PC-3 (cell line): Measurements from ENCODE around the gene NYAP2. TPM values are rescaled to one million over a fixed set of nuclear protein-coding genes. Genes with fewer than 3 reads are reported as not detected.

Experiments used
- ATAC-seq: fragments of 200-7000 bp; cut with Tn5 transposase; 2 replicates; pipeline ENCODE4 v1.9.1; 2020; ENCODE audit warnings: mild to moderate bottlenecking, moderate library complexity
- BruUV-seq: library from RNA; stranded (reverse); fragments of 400-500 nt; replicated peaks from 2 replicates; lab custom pipeline; 2021; lab: Mats Ljungman, UMichigan
- CTCF ChIA-PET: fragments of 300-600 bp; sonication (Branson Sonifier 250); formaldehyde crosslinking; loops from one replicate; lab custom pipeline; 2022; ENCODE audit warnings: antibody characterized with exemption; lab: Charles Lee
- POLR2A ChIA-PET: fragments of 300-600 bp; sonication (Branson Sonifier 250); formaldehyde crosslinking; loops from one replicate; lab custom pipeline; 2022; ENCODE audit warnings: antibody characterized with exemption; ENCODE audit not compliant: unreplicated experiment; lab: Charles Lee
- DNase-seq: peaks from one replicate; pipeline ENCODE4 v3.0.0-alpha.2; 2015
- H2AFZ ChIP-seq: fragments of 300-600 bp; sonication (generic); 2 replicates; pipeline ENCODE4 v1.6.0; 2016; ENCODE audit warnings: antibody characterized with exemption, low read length
- H3F3A ChIP-seq: fragments of 300-600 bp; sonication (generic); one replicate; pipeline ENCODE4 v1.6.0; 2017; ENCODE audit warnings: antibody characterized with exemption, low read length, control low read depth, mild to moderate bottlenecking; ENCODE audit not compliant: unreplicated experiment
- H3K27ac ChIP-seq: fragments of 300-600 bp; sonication (generic); 2 replicates; pipeline ENCODE4 v1.5.1; 2016; ENCODE audit warnings: mild to moderate bottlenecking, low read length
- H3K27me3 ChIP-seq: fragments of 300-600 bp; sonication (generic); 2 replicates; pipeline ENCODE4 v1.6.1; 2016; ENCODE audit warnings: low read length, mixed read lengths
- H3K36me3 ChIP-seq: fragments of 300-600 bp; sonication (generic); 2 replicates; pipeline ENCODE4 v1.6.1; 2016; ENCODE audit warnings: low read depth, mixed run types, low read length, mixed read lengths
- H3K4me1 ChIP-seq: fragments of 300-600 bp; sonication (generic); 2 replicates; pipeline ENCODE4 v1.5.1; 2016; ENCODE audit warnings: low read length; ENCODE audit not compliant: insufficient read depth
- H3K4me2 ChIP-seq: fragments of 300-600 bp; sonication (generic); 2 replicates; pipeline ENCODE4 v1.6.0; 2016; ENCODE audit warnings: low read length
- H3K4me3 ChIP-seq: fragments of 300-600 bp; sonication (generic); 2 replicates; pipeline ENCODE4 v1.5.1; 2016; ENCODE audit warnings: mild to moderate bottlenecking, low read length, mixed read lengths
- H3K79me2 ChIP-seq: fragments of 300-600 bp; sonication (generic); 2 replicates; pipeline ENCODE4 v1.6.1; 2017; ENCODE audit warnings: low read length, mixed read lengths
- H3K9ac ChIP-seq: fragments of 300-600 bp; sonication (generic); 2 replicates; pipeline ENCODE4 v1.6.0; 2016; ENCODE audit warnings: mild to moderate bottlenecking, low read length
- H3K9me2 ChIP-seq: fragments of 300-600 bp; sonication (generic); replicated peaks from 2 replicates; pipeline ENCODE4 v1.6.1; 2016; ENCODE audit warnings: mixed run types, low read length, mixed read lengths
- H3K9me3 ChIP-seq: fragments of 300-600 bp; sonication (generic); 2 replicates; pipeline ENCODE4 v1.6.1; 2016; ENCODE audit warnings: low read length, mixed read lengths
- H4K20me1 ChIP-seq: fragments of 300-600 bp; sonication (generic); 2 replicates; pipeline ENCODE4 v1.6.1; 2016; ENCODE audit warnings: low read length, mixed read lengths
- CTCF ChIP-seq: fragments of 300-600 bp; sonication (generic); conservative IDR thresholded peaks from 2 replicates; pipeline ENCODE4 v1.5.1; 2017; ENCODE audit warnings: antibody characterized with exemption, low read depth, mild to moderate bottlenecking, low read length
- EZH2 ChIP-seq: fragments of 300-600 bp; sonication (generic); IDR thresholded peaks from one replicate; pipeline ENCODE4 v1.6.1; 2017; ENCODE audit warnings: antibody characterized with exemption, mild to moderate bottlenecking, low read length; ENCODE audit not compliant: unreplicated experiment
- EZH2phosphoT487 ChIP-seq: fragments of 300-600 bp; sonication (generic); IDR thresholded peaks from 2 replicates; pipeline ENCODE4 v1.6.1; 2018; ENCODE audit warnings: mild to moderate bottlenecking, antibody characterized with exemption, low read length, borderline replicate concordance
- intact Hi-C: fragments of 100-400 bp; cut with micrococcal nuclease; formaldehyde crosslinking; loops from 2 replicates; pipeline ENCODE4 v1.9.0; 2023
- total RNA-seq: library from RNA; depleted of rRNA; stranded (reverse); fragments of >200 nt; gene quantifications from 2 replicates; pipeline ENCODE4 v1.2.3, GENCODE V29; 2014

Gene NYAP2
- total RNA-seq, 1 experiment from 2014 or later: not detected

- H3K4me2 ChIP-seq: no peak overlapping the region
- H3K9ac ChIP-seq: no peak overlapping the region
- CTCF ChIA-PET: no interaction called here
- BruUV-seq: no TSS peak
- DNase-seq (no peak), ATAC-seq (no peak)
- 0 out of 2 replicates have a peak, but pooled peaks cover 10% of the 10 kb centered on the region for H3K27me3 ChIP-seq
- H3K36me3 ChIP-seq: no peaks in the 10 kb centered on the region
- H3K9me3 ChIP-seq: 0 out of 2 replicates have a peak, but pooled peaks cover 4% of the 10 kb centered on the region
- TF ChIP-seq CTCF (no peak), EZH2phosphoT487 (no peak), EZH2 (no peak)
- H3F3A ChIP-seq: no peaks in the 10 kb centered on the region
- no peak overlapping the region for H3K27ac ChIP-seq
- intact Hi-C loops: no loop called here
- H3K4me1 ChIP-seq: no peaks in the 10 kb centered on the region
- H3K4me3 ChIP-seq: no peak overlapping the region
- H2AFZ ChIP-seq: no peak overlapping the region
- no peaks in the 10 kb centered on the region for H4K20me1 ChIP-seq
- POLR2A ChIA-PET: no interaction called here
- no peaks in the 10 kb centered on the region for H3K9me2 ChIP-seq
- no peaks in the 10 kb centered on the region for H3K79me2 ChIP-seq
Measured at GRCh38 chr2:225600865-225601264, 201.4 kb downstream of the NYAP2 start.

GRCh38 chr2:225602205-225602604 is 202.7 kb downstream of the NYAP2 start:
- no peak for DNase-seq

More at GRCh38 chr2:225602205-225602604, 202.7 kb downstream of the NYAP2 start:
- Histone ChIP-seq H3K4me1 (no peaks in the 10 kb centered on the region), H3K27ac (no peak overlapping the region), H3K79me2 (no peaks in the 10 kb centered on the region), H3K4me3 (no peak overlapping the region), H3K36me3 (no peaks in the 10 kb centered on the region), H3K9ac (no peak overlapping the region), H3K4me2 (no peak overlapping the region), H4K20me1 (no peaks in the 10 kb centered on the region), H3K9me3 (0 out of 2 replicates have a peak, but pooled peaks cover 4% of the 10 kb centered on the region), H2AFZ (no peak overlapping the region), H3F3A (no peaks in the 10 kb centered on the region), H3K27me3 (0 out of 2 replicates have a peak, but pooled peaks cover 12% of the 10 kb centered on the region), H3K9me2 (no peaks in the 10 kb centered on the region)
- TF ChIP-seq CTCF: no peak
- no peak for TF ChIP-seq EZH2phosphoT487
- TF ChIP-seq EZH2: no peak
- ATAC-seq: no peak
- POLR2A ChIA-PET: no interaction called here
- no TSS peak for BruUV-seq
- CTCF ChIA-PET: no interaction called here
- intact Hi-C loops: no loop called here
